Colon (tissue), 2 donors: ENCODE results near the gene APOA1.

Experiments
- FAIRE-seq: peaks from 2 replicates; lab custom pipeline; 2012; peaks lifted over from hg19 to GRCh38; lab: Jason Lieb, UNC
- donor health status: control.
- donor health status: control.

Gene APOA1

GRCh38 chr11:116787786-116788486, 49.5 kb downstream of the APOA1 start, which contains the start of gene ZPR1:
ZPR1 (minus strand) TSS chr11:116788023; CDS start chr11:116787990, 33 bp downstream.
- FAIRE-seq: no peak

- FAIRE-seq: no peak
These were observed 50.0 kb downstream of the APOA1 start for GRCh38 chr11:116787436-116787785.

GRCh38 chr11:116786966-116787365, 50.5 kb downstream of the APOA1 start:
- no peak for FAIRE-seq

GRCh38 chr11:116786326-116786725, 51.1 kb downstream of the APOA1 start:
- FAIRE-seq: no peak
